Prostate gland (tissue), 2 donors: ENCODE measurements around the gene MED27. TPM values are rescaled to one million over a fixed set of nuclear protein-coding genes. Genes with fewer than 3 reads are reported as not detected.
"Not testable (repeated sequence)": the region's sequence is repeated elsewhere in the genome, so short reads cannot be mapped to it uniquely, and the experiment has no call there.

Experiments used
- DNase-seq: peaks from one replicate; pipeline ENCODE4 v3.0.0-alpha.2; 2019; ENCODE audit warnings: low spot score
- H3K27ac ChIP-seq, 2 donors: fragments of 200-600 bp; sonication (generic); 2 replicates each; pipeline ENCODE4 v1.5.1; 2017 to 2019
- H3K27me3 ChIP-seq: fragments of 200-600 bp; sonication (generic); replicated peaks from 2 replicates; pipeline ENCODE4 v1.5.1; 2019; ENCODE audit not compliant: insufficient read depth
- H3K36me3 ChIP-seq, 2 donors: fragments of 200-600 bp; sonication (generic); 1 replicate in 1 of 2; 2 replicates in 1 of 2; pipeline versions ENCODE4 v1.5.1 to v1.8.1; 2017 to 2019
- H3K4me1 ChIP-seq: fragments of 200-600 bp; sonication (generic); replicated peaks from 2 replicates; pipeline ENCODE4 v1.5.1; 2019
- H3K4me3 ChIP-seq, 2 donors: fragments of 200-600 bp; sonication (generic); 2 replicates each; pipeline ENCODE4 v1.5.1; 2017 to 2019
- H3K9me3 ChIP-seq: fragments of 200-600 bp; sonication (generic); 2 replicates; pipeline ENCODE4 v1.5.1; 2017
- POLR2A ChIP-seq: fragments of 450-650 bp; IDR thresholded peaks from one replicate; pipeline ENCODE4 v1.6.1; 2016; ENCODE audit warnings: antibody characterized with exemption, mild to moderate bottlenecking
- POLR2AphosphoS5 ChIP-seq: sonication (generic); formaldehyde crosslinking; IDR thresholded peaks from one replicate; pipeline ENCODE4 v1.6.1; 2017; ENCODE audit warnings: antibody characterized with exemption
- WGBS: methylation state at CpG from one replicate; pipeline ENCODE4 v1.1.5; 2018; 5-methylcytosine and 5-hydroxymethylcytosine counted together
- intact Hi-C: fragments of 100-400 bp; cut with DNase I; formaldehyde crosslinking; loops from one replicate; pipeline ENCODE4 v1.14.2; 2022
- total RNA-seq, 2 donors: library from RNA; depleted of rRNA; stranded (reverse); fragments of >200 nt; gene quantifications; one replicate each; pipeline ENCODE4 v1.1.0, GENCODE V29; 2016
- TF ChIP-seq, protein P1 (sequence below), 4 experiments: fragments of 200-600 bp in 2 of 4; fragments of 450-650 bp in 2 of 4; sonication (generic) in 2 of 4; IDR thresholded peaks; 1 replicate in 3 of 4; 2 replicates in 1 of 4; pipeline ENCODE4 v1.5.1; 2016 to 2019; ENCODE audit warnings: antibody characterized with exemption in 4 of 4, mild to moderate bottlenecking in 2 of 4, moderate library complexity in 2 of 4

Gene MED27
- total RNA-seq, 2 donors from 2014 or later = 17.4 to 22.7 TPM

DNA sequence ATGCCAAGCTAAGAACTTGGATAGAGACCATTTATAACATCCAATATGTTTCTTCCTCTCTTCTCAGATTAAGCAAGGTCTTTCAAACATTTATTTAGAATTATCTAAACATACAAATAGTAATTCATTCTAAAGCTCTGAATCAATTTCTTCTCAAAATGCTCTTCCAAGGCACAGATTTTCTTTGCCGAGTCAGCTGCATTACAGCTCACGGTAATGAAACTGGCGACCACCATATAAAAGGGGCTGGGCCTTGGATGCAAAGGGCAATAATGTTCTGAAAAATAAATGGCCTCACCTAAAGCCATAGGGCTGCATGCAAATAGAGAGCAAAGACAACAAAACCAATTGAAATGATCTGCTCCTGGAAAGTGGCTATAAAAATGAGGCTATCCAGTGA is 63.8 kb downstream of the MED27 start:
- intact Hi-C loops = no loop called here

DNA sequence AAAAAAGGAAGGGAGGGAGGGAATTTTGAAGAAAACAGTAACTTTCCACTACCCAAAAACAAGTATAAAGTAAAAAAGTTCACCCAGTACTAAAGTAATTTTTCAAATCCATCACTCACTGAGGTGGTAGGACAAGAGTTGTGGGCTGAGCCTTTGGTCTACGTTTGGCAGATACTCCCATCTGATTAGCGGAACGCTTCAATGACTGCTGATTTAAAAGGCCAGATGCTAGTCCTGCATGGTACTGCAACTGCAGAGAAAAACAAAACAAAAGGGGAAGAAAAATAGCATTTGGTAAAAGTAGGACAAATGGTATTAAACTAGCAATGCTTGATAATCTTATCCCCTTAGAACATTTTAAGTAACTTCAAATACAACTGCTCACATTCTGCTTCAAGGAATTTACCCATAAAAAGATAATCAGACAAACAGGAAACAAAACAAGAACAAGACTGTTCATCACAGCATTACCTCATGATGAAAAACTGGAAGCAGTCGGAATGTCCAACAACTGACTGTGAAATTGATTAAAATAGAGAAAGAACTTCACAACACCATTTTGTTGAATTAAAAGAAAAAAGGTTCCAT is 65.4 kb downstream of the MED27 start:
- intact Hi-C loops = no loop called here
- no peak for TF ChIP-seq POLR2A
- TF ChIP-seq, protein P1, sequence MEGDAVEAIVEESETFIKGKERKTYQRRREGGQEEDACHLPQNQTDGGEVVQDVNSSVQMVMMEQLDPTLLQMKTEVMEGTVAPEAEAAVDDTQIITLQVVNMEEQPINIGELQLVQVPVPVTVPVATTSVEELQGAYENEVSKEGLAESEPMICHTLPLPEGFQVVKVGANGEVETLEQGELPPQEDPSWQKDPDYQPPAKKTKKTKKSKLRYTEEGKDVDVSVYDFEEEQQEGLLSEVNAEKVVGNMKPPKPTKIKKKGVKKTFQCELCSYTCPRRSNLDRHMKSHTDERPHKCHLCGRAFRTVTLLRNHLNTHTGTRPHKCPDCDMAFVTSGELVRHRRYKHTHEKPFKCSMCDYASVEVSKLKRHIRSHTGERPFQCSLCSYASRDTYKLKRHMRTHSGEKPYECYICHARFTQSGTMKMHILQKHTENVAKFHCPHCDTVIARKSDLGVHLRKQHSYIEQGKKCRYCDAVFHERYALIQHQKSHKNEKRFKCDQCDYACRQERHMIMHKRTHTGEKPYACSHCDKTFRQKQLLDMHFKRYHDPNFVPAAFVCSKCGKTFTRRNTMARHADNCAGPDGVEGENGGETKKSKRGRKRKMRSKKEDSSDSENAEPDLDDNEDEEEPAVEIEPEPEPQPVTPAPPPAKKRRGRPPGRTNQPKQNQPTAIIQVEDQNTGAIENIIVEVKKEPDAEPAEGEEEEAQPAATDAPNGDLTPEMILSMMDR (IDR thresholded peaks at IDR 0.05) = no peak
- no peak for TF ChIP-seq POLR2AphosphoS5
- WGBS = 60% methylated on average over 4 of the region's 4 CpGs

More for the DNA sequence above, 63.8 kb downstream of the MED27 start:
- no peak for DNase-seq
- H3K9me3 ChIP-seq = no peaks in the 10 kb centered on the region
- no peaks in the 10 kb centered on the region for H3K36me3 ChIP-seq
- H3K27ac ChIP-seq = no peak overlapping the region
- 94% methylated on average over 3 of the region's 3 CpGs for WGBS
- H3K27me3 ChIP-seq = no peaks in the 10 kb centered on the region
- TF ChIP-seq, protein P1 (IDR thresholded peaks at IDR 0.05) = no peak
- TF ChIP-seq POLR2AphosphoS5 = no peak
- no peak for TF ChIP-seq POLR2A
- H3K4me3 ChIP-seq = no peak overlapping the region
- peaks cover 6% of the 10 kb centered on the region for H3K4me1 ChIP-seq

GRCh38 chr9:132012704-132013357 is 66.8 kb downstream of the MED27 start:
- Histone ChIP-seq H3K9me3 (no peaks in the 10 kb centered on the region), H3K27ac (peak overlapping the region in 1 of 2 donors; percentile 13), H3K36me3 (no peaks in the 10 kb centered on the region), H3K4me1 (peaks cover 6% of the 10 kb centered on the region), H3K4me3 (no peak overlapping the region), H3K27me3 (no peaks in the 10 kb centered on the region)
- WGBS = 83% methylated on average over 7 of the region's 7 CpGs
- TF ChIP-seq, protein P1 (IDR thresholded peaks at IDR 0.05) = no peak
- TF ChIP-seq POLR2A = no peak
- TF ChIP-seq POLR2AphosphoS5 = peak; percentile 84
- intact Hi-C loops = no loop called here
- DNase-seq = no peak

More for the DNA sequence above, 65.4 kb downstream of the MED27 start:
- Histone ChIP-seq H3K27ac (no peak overlapping the region), H3K4me3 (no peak overlapping the region), H3K36me3 (no peaks in the 10 kb centered on the region), H3K4me1 (peaks cover 6% of the 10 kb centered on the region), H3K9me3 (no peaks in the 10 kb centered on the region), H3K27me3 (no peaks in the 10 kb centered on the region)
- DNase-seq = no peak

DNA sequence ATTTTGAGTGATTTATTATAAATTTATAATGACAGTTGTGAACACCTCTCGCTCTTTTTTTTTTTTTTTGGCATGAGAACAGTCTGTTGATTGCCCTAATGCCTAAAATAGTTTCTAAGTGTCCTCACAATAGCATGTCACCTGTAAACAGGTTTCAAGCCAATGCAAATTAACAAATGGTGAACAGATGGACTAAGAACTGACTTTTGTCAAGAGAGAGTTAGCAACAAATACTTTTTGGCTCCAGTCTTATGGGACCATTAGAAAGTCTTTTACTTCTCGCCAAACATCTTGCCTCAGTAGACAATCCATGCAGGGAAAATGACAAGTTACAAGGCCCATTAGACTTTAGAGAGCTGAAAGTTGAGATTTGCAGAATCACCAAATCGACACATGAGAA is 67.8 kb downstream of the MED27 start:
- Histone ChIP-seq H3K27me3 (no peaks in the 10 kb centered on the region), H3K4me1 (peaks cover 6% of the 10 kb centered on the region), H3K27ac (no peak overlapping the region), H3K9me3 (no peaks in the 10 kb centered on the region), H3K4me3 (no peak overlapping the region), H3K36me3 (no peaks in the 10 kb centered on the region)
- intact Hi-C loops = no loop called here
- TF ChIP-seq POLR2A = no peak
- TF ChIP-seq, protein P1 (IDR thresholded peaks at IDR 0.05) = no peak
- TF ChIP-seq POLR2AphosphoS5 = no peak
- 96% methylated on average over 3 of the region's 3 CpGs for WGBS
- no peak for DNase-seq

DNA sequence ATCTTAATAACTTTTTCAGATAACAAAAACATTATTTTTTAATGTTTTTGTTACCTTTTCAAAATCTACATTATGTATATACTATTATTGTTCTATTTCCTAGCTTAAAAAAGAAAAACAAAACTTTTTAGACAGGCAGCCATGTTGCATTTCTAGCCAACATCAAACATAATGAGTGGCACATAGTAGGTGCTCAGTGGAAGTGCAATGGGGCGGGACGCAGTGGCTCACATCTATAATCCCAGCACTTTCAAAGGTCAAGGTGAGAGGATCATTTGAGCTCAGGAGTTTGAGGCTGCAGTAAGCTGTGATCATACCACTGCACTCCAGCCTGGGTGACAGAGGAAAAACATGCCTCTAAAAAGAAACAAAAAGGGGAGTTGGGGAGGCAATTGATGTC is 68.4 kb downstream of the MED27 start:
- no peak for TF ChIP-seq POLR2A
- no peak for TF ChIP-seq POLR2AphosphoS5
- TF ChIP-seq, protein P1 (IDR thresholded peaks at IDR 0.05) = no peak
- H3K4me1 ChIP-seq = peaks cover 6% of the 10 kb centered on the region
- intact Hi-C loops = no loop called here
- no peak for DNase-seq
- H3K36me3 ChIP-seq = no peaks in the 10 kb centered on the region
- no peaks in the 10 kb centered on the region for H3K9me3 ChIP-seq
- no peaks in the 10 kb centered on the region for H3K27me3 ChIP-seq
- WGBS = 98% methylated on average over 2 of the region's 2 CpGs
- H3K27ac ChIP-seq = no peak overlapping the region
- H3K4me3 ChIP-seq = no peak overlapping the region

DNA sequence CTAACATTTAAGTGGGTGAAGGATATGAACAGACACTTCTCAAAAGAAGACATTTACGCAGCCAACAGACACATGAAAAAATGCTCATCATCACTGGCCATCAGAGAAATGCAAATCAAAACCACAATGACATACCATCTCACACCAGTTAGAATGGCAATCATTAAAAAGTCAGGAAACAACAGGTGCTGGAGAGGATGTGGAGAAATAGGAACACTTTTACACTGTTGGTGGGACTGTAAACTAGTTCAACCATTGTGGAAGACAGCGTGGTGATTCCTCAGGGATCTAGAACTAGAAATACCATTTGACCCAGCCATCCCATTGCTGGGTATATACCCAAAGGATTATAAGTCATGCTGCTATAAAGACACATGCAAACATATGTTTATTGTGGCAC is 69.5 kb downstream of the MED27 start:
- H3K36me3 ChIP-seq, H3K4me3 ChIP-seq, DNase-seq, H3K27ac ChIP-seq, intact Hi-C loops, H3K9me3 ChIP-seq, H3K27me3 ChIP-seq, H3K4me1 ChIP-seq: not testable (repeated sequence)
- 96% methylated on average over 2 of the region's 2 CpGs for WGBS
